ENCODE results near the gene NSRP1.
"Not testable (repeated sequence)": the region's sequence is repeated elsewhere in the genome, so short reads cannot be mapped to it uniquely, and the experiment has no call there.

NSRP1 gene, protein sequence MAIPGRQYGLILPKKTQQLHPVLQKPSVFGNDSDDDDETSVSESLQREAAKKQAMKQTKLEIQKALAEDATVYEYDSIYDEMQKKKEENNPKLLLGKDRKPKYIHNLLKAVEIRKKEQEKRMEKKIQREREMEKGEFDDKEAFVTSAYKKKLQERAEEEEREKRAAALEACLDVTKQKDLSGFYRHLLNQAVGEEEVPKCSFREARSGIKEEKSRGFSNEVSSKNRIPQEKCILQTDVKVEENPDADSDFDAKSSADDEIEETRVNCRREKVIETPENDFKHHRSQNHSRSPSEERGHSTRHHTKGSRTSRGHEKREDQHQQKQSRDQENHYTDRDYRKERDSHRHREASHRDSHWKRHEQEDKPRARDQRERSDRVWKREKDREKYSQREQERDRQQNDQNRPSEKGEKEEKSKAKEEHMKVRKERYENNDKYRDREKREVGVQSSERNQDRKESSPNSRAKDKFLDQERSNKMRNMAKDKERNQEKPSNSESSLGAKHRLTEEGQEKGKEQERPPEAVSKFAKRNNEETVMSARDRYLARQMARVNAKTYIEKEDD
- total RNA-seq, result 36.9 to 60.6 (median 46.7) reads per million in 3 experiments

DNA sequence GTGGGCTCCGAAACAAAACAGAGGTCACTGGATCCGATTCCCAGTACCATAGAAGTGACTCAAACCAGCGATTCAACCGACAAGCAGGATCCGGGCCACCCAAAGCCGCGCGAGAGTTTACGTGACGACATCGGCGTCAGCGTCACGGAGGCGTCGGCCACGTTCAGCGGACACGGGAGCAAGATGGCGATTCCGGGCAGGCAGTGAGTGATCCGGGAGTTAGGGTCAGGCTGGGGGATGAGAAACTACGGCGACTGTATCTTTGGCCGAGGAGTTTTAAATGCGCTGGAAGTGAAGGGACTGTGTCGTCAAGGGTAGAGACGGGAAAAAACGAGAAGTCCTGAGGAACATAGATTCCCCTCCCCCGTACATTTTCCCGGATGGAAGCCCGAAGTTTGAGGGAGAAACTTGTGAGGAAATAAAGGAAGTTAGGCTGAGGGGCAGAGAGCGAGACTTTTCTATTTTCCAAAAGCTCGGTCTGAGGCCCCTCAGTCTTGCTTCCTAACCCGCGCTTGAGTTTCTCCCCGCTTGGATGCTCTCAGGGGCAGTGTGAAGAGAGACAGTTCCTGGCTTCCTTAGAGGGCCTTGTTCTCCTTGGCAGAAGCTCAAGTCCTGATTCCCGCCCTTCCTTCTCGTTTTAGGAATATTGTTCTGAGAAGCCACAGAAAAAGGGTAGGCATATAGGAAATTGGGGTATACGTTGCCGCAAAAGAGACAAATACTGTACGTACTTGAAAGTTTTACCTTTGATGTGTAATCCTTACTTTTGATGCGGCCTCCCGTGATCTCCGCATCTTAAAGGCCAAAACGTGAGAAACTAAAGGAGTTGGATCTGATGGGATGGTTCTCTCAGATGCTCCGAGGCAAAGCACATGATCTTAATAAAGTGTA, at the start of gene NSRP1:
NSRP1 (plus strand) TSS at position 156 of the 891 bp plus-strand sequence; CDS start at position 184, 28 bp downstream.
- peak; percentile 88 for DNase-seq

DNA sequence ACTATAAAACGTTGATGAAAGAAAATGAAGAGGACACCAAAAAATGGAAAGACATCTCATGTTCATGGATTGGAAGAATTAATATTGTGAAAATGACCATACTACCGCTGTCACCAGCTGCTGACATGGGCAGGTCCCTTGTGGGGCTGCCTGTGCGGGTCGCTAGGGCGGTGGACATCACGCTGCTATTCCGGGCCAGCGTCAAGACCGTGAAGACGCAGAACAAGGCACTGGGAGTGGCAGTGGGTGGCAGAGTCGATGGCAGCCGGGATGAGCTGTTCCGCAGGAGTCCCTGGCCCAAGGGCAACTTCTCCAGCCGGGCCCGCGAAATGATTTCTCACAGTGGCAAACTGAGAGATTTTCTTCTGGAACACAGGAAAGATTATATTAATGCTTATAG, 48.2 kb upstream of the NSRP1 start:
- no peak for DNase-seq

DNA sequence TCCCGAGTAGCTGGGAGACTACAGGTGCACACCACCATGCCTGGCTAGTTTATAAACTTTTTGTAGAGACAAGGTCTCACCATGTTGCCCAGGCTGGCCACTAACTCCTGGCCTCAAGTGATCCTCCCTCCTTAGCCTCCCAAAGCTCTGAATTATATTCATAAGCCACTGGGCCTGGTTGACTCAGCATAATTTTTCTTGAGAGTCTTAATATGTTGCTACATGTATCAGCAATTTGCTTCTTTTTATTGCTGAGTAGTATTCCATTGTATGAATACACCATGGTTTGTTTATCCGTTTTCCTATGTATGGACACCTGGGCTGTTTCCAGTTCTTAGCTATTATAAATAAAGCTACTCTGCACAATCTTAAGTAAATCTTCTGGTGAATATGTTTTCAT, 42.4 kb upstream of the NSRP1 start:
- DNase-seq, result no peak

DNA sequence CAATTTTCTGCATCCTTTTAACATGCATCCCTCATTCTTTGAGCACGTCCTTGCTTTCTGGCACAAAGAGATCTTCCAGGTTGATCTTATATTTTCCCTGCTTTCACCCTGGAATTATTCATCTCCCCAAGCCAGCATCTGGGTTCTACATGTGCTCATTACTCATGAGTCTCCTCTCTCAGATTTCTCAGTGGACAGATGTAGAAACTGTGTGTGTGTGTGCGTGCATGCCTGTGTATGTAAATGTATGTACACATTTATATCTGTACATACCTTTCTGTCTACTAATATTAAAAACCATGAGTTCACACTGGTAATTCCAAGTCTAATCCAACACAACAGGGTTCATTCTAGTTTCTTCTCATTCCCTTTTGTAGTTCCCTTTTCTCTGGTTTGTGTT, 41.9 kb upstream of the NSRP1 start:
- no peak for DNase-seq

DNA sequence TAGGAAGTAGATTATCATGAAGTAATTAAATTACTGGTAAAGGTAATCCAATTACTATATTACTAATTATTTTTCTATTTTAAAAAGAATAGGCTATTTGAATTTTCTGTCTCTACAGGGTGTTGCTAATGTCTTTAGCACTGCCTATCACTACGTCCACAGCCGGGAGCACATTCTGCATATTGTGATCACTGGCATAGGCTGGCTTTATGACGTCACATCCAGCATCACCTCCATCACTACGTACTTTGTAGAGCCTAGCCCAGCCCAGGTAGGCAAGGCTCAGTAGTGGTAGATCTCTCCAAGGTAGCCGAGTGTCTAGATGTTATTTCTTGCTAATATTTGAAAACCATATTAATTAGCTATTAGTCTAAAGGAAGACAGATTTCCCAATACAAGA, 33.8 kb upstream of the NSRP1 start:
- DNase-seq, result no peak

DNA sequence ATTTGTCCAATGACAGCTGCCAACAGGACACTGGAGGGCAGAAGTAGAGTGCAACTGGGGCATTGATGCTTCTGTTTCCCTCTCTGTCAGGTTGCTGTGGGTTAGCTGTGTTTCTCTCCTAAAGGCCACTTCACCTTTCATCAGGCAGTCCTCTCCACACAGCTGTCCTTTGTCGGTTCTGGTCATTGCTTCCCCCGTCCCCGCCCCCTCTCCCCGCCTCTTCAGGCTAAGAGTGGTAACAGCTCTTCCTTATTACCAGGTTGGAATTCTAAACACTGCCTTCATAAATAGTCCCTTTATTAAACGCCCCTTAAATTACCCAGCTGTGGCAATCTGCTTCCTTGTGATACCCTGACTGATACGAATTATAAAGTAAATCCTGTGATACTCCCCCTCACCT, 31.8 kb upstream of the NSRP1 start:
- DNase-seq, result no peak

DNA sequence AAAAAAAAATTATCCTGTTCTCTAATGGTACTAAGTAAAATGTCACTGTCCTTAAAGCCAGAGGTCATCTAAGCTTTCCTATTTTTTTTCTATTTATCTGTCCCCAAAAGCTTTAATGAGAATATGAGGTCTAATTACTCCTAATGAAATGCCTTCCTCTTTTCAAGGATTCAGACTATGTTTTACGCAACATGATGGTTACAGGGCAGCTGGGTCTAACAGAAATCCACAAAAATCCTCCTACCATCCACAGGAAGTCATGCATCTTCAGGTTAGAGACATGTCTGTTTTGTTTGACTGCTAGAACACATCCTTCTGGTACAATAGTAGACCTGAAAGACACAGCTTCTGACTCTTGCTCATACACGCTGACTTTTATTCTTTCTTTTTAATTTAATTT, 29.7 kb upstream of the NSRP1 start:
- no peak for DNase-seq

DNA sequence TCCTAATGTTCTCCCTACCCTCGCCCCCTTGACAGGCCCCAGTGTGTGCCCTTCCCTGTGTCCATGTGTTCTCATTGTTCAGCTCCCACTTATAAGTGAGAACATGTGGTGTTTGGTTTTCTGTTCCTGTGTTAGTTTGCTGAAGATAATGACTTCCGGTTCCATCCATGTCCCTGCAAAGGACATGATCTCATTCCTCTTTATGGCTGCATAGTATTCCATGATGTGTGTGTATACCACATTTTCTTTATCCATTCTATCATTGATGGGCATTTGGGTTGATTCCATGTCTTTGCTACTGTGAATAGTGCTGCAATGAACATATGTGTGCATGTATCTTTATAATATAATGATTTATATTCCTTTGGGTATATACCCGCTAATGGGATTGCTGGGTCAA, 29.2 kb upstream of the NSRP1 start:
- not testable (repeated sequence) for DNase-seq

DNA sequence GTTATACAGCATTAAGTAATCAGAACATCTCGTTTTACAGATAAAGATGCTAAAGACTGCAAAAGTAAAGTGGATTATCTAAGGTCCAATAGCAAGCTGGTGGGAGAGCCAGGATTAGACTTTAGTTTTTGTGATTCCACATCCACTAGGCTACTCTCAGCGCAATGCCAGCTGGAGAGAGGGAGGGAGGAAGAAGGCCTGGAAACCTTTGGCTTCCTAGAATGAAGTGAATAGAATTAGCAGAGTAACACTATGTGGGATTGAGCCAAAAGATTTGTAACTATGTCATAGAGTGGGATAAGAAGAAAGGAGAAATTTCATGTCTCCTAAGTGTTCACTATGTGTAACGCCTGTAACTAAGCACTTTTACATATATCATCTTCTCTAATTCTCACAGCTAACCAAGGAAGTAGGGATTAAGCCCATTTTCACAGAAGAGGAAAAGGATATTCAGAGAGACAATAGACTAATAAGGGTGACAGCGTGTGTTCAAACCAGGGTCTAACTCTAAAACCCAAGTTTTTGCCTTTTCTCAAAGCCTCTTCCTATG, 25.4 kb upstream of the NSRP1 start:
- no peak for DNase-seq

DNA sequence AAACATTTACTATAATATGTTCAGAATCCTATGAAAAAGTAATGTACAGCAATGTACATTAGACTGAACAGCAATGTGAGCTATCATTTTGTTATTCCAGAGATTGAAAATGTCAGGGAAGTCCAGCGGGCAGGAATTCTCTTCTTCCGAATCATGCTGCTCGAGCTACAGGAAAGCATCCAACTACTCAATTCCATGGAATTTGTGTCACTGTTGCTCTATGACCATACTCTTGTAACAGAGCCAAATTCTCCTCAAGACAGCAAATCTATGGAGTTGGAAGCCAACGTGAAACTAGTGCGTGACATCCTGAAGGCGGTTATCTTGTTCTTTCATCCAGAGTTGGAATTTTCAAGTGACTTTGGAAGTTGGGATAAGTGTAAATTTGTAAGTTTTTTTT, 24.8 kb upstream of the NSRP1 start:
- no peak for DNase-seq

DNA sequence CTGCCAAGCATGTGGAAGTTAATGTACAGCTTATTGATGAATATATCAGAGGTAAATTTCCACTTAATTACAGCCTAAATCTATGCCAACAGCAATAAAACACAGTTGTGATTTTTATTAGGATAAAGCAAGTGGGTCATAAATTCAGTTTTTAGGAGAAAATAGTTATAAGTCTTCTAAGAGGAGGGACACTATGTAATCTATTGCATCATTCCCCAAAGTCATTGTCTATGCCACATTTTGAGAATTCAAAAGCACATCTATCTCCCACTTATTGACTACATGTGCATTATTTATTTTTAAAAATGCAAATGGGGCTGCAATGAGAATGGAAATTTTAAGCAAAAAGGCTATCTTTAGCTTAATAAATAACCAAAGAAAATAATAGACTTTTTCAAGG, 23.7 kb upstream of the NSRP1 start:
- no peak for DNase-seq

DNA sequence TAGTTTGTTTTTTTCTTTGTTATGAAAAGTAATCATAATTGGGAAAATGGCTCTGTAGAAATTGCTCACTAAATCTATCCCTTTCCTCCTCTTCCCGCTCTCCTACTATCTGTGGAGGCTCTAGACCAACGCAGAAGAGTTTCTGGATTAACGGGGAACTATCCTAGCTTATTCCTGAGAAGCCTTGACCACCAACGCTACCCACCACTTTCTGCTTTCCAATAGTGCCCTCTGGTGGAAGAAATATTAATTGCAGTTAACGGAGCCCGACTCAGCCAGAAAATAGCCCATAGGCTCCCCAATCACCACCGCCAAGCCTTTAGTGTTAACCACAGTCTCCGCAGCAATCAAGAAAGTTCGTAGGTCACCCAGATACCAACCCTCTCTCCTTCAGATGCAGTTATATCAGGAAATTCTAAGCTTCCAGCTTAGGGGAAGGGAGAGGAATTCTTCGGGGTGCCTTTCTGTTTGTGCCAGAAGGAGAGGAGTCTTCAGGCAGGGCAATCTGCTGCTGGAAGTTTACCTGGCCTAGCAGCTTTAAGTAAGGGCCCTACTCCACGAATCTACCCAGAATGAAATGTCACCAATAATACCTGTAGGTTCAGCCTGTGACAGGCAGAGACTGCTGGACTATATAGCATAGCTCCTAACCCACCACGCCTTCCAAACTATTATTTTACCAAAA, 23.0 kb upstream of the NSRP1 start:
- DNase-seq, result peak; percentile 39

DNA sequence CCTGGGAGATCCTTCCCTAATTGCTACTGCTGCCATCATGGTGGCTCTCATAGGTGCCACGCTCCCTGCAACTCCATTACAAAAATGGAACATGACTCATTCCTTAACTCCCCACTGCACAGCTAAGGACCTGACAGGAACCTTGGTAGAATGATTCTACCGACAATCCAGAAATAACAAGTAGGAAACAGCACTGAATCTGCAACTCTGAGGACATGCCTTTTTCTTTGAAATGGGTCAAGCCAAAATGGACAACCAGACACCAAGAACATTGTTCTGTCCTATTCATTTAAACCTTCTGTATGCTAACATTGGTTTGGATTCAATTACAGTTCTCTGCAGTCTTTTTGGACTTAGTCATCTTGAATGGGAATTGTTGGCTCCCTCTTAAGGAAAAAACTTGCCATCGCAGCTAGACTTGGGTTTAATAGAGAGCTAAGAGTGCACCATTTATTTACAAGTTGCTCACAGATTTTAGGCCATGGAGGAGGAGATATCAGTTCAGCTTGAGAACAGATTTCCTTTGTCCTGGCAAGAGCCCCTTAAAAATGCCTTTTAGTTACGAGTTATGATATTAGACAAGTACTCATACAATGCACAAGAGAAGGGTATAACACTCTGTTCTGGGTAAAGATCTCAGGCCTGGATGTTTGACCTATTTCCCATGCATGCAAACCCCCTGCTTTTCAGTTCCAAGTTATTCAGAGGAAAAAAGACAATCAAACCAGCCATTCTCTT, 20.9 kb upstream of the NSRP1 start:
- DNase-seq, result no peak

DNA sequence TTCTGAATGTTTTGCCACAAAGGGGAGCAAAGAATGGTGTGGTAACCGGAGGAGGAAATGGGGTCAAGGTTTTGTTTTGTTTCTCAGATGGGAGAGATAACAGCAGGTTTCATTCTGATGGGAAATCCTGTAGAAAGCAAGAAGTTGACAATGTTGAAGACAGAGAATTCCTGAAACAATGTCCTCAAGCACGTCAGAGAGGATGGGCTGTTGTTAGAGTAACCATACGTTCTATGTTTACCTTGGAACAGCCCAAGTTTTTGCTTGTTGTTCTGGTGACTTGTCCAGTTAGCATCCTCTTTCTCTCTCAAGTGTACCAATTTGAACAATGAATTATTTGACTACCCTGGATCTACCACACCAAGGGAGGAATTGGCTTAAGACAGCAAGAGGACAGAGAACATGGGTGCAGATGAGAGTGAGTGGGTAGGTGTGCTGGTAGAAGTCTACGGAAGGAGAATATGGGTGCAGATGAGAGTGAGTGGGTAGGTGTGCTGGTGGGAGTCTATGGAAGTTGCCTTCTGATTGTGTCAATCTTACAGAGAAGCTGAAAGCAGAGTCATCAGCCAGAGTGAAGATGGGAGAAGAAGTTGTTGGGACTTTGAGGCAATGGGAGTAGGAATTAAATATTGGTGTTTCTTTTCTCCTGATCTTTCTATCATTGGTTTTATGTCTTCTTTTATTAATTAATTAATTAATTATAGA, 14.8 kb upstream of the NSRP1 start:
- DNase-seq, result no peak

DNA sequence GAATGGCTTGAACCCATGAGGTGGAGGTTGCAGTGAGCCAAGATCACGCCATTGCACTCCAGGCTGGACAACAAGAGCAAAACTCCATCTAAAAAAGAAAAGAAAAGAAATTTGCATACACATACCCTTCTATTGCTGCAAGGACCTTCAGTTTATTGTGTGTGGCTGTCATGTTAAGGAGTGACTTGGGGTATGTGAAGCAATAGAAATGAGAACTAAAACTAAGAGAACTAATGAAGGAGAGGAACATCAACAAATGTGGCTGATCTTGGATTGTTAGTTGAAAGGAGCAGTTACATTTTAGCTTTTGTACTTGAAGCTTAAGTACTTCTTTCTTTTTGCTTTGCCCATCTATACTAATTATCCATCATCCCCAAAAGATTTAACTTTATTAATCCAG, 12.7 kb upstream of the NSRP1 start:
- no peak for DNase-seq

DNA sequence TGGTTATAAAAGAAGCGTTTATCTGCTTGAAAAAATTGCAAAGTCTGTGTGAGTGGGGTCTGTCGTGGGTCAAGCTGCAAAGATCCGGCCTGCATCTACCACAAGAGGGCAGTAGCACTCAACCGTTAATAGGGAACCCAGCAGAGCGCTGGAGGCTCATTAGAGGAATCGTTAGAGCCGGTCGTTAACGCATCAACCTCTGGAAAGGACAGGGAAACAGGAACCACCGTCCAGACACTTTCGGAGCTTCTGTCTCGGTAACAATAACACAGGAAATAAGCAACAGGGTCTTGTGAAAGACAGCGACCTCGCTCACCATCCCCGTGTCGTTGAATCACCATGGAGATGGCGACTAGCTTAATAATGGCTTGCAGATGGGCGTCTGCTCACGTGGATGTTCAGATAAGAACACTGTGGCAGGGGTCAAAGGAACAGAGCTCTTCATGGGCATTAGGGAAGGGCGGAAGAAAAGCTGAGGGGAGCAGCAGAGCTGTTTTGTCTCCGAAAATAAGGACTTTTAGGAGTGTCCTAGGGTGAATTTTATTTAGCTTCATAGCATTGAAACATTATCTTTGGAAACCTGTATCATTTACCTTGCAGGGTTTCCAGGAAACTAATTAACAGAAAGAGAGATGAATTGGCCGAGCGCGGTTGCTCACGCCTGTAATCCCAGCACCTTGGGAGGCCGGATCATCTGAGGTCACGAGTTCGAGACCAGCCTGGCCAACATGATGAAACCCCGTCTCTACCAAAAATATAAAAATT, 11.9 kb upstream of the NSRP1 start:
- peak; percentile 54 for DNase-seq

DNA sequence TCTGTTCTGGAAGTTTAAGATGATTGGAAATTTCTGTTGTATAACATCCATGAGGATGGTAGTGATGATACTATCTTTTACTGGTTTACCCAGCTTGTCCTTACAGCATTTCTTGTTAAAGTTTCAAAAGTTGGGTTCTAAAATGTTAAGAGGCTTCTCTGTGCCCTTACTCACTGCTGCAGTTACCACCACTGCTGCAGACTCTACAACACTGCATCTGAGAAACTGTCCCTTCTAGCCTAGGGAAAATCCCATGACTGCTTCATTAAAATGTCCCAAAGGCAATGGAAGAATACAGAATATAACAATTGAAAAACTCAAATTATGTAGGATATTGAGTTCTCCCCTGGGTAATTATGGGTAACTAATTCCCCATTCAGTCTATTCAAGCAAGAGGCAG, 3.8 kb upstream of the NSRP1 start:
- no peak for DNase-seq

DNA sequence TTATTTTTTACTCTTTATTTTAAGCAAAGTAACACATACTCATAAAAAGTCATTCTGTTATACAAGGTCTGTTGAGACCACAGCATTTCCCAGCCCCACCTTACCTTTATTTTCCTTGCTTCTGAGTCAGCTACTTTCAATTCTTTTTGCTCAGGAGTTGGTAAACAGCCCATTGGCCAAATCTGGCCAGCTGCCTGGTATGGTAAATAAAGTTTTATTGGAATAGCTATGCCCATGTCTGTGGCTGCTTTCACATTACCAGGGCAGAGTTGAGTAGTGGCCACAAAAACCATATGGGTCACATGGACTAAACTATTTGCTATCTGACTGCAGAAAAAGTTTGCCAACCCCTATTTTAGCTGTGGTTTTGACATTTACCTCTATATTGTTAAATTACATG, 3.4 kb upstream of the NSRP1 start:
- DNase-seq, result no peak

DNA sequence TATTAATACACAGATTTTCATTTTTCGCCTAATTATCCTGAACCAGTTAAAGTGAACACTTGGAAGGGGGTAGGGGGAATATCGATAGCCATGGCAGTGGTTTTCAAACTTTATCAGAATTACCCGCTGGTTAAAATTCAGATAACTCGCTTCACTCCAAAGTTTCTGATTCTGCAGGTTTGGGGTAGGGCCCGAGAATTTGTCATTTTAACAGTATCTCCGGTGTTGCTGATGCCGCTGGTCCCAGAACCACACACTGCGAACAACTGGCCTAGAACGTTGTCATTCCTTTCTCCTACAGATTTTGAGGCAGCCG, 313 bp upstream of the NSRP1 start:
- DNase-seq, result no peak

DNA sequence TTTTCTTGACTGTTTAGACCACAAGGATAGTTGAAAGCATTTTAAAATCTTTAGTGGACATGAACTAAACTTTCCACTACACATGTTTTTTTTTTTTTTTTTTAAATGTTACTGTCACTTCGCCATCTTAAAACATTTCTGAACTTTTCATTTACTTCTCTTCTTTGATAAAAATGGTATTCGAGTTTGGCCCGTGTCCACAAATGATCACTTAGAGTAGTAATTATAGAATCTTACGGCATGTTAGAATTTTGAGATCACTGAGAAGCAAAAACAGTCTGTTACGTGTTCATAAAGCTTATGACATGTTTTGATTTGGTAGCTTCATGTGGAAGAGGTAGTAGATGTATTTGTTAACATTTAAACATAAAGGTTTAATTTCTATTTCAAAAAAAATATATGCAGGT, 1.1 kb downstream of the NSRP1 start:
- DNase-seq, result no peak

DNA sequence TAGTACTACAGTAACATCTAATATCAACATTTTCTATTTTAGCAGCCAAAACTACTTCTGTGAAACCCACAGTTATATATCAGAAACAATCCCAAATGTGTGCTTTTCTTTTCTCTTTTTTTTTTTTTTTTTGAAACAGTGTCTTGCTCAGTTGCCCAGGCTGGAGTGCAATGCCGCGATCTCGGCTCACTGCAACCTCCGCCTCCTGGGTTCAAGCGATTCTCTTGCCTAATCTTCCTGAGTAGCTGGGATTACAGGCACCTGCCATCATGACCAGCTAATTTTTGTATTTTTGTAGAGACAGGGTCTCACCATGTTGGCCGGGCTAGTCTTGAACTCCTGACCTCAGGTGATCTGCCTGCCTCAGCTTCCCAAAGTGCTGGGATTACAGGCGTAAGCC, 2.0 kb downstream of the NSRP1 start:
- not testable (repeated sequence) for DNase-seq

All from central memory CD4-positive, alpha-beta T cell (primary cell).